ENCODE results near the gene ANOS1.
"Not testable (repeated sequence)": the region's sequence is repeated elsewhere in the genome, so short reads cannot be mapped to it uniquely, and the experiment has no call there.

The ANOS1 gene, protein sequence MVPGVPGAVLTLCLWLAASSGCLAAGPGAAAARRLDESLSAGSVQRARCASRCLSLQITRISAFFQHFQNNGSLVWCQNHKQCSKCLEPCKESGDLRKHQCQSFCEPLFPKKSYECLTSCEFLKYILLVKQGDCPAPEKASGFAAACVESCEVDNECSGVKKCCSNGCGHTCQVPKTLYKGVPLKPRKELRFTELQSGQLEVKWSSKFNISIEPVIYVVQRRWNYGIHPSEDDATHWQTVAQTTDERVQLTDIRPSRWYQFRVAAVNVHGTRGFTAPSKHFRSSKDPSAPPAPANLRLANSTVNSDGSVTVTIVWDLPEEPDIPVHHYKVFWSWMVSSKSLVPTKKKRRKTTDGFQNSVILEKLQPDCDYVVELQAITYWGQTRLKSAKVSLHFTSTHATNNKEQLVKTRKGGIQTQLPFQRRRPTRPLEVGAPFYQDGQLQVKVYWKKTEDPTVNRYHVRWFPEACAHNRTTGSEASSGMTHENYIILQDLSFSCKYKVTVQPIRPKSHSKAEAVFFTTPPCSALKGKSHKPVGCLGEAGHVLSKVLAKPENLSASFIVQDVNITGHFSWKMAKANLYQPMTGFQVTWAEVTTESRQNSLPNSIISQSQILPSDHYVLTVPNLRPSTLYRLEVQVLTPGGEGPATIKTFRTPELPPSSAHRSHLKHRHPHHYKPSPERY

GRCh38 chrX:8731559-8732395 is at the start of gene ANOS1:
ANOS1 (minus strand) TSS chrX:8732137; CDS start chrX:8732036, 101 bp downstream.
- DNase-seq, result peak; percentile 46

- DNase-seq, result no peak
Measured at GRCh38 chrX:8773117-8773516, 41.2 kb upstream of the ANOS1 start.

DNA sequence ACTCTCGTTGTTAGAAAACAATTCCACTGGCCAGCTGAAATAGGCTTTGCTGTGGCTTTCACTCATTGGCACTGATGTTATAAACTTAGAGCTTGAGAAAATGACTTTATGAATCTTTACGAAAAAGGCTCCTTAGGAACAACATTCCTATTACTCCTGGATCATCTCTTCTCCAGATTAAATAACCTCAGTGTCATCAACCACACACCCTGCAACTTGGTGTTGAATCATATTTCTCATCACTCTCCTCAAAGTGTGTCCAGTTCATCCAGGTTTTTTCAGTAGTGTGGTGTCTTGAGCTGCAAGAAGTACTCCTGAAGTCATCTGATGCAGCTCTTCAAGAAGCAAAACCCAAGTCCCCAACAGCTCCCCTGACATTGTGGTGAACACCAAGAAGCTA is 28.1 kb upstream of the ANOS1 start:
- no peak for DNase-seq

DNA sequence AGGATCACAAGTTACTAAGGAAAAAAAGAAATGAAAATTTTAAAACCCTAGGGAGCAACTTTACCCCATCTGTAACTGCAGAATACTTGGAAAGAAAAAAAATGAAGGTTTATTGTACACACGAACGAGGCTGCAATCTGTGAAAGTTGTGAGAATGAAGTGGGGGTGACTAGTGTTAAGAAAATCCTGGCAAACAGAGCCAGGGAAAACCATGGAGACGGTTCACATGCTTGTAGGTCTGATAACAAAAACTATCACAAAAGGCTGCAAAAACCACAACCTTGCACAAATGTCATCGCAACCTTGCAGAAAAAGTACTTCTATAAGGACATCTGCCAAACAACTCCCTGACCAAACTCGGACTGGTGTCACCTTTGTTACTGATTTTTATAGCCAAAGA is 26.8 kb upstream of the ANOS1 start:
- DNase-seq, result not testable (repeated sequence)

DNA sequence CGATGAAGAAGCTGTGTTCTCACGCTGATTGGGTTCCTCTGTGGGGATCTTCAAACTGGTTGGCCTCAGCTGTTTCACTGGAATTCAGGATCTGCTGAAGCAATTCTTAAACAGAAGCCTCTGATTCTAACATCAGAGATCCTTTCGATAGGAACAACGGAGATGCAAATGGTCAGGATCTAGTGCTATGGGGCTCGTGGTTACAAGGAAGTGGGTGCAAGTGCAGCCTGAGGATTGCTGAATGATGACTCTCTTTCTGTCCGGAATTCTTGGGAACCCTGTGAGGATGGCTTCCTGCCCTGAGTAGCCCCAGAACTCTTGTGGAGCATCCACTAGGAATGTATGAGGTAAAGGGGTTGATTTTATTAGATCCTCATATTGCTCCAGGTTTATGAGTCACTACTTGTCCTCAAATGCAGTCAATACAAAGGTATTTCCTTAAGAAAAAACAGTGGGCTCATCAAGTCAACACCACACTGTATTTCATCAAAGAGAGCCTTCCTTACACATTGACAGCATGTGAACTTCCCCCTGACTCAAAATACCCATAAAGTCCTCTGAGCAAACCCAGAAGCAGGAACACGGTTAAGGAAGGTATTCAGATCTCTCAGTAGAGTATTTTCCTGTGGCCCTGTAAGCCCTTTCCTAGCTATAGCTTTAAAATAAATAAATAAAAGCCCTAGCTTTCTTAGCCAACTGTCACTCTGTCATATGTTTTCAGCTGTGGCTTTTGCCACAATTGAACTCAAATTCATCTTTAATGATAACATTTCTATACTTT is 25.9 kb upstream of the ANOS1 start:
- not testable (repeated sequence) for DNase-seq

DNA sequence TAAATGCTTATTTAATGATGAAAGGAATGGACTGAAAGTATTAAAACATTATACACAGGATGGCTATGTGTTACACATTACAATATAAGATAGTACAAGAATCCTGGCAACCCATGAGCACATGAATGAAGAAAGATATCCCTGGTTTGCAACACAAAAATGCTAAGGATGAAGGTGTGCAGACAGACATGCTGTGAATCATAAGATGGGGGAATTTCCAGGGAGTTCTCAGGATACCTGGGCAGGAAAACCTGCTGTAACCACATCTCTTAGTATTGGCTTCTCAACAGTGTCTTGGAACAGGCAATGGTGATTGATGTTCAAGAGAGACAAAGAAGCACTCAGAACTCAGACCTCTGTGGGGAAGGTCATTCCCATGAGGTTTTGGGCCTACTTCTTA is 23.9 kb upstream of the ANOS1 start:
- DNase-seq, result no peak

DNA sequence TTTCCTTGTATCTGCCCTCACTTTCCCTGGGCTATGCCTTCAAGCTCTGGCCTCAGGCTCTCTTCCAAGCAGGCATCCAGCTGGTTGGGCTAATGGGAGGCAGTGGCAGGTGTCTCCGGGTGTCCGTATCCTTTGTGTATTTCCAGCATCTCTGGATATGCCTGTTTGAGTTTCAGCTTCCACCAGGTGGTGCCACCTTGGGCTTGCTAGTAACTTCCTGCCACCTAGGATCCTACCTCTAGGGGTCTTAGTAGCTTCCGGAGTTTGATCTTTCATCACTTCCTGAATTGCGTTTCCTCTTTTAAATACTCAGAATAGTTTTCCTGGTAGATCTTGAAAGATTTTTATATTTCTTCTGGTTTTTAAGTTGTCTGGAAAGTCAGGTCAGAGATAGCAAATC is 23.2 kb upstream of the ANOS1 start:
- DNase-seq, result no peak

DNA sequence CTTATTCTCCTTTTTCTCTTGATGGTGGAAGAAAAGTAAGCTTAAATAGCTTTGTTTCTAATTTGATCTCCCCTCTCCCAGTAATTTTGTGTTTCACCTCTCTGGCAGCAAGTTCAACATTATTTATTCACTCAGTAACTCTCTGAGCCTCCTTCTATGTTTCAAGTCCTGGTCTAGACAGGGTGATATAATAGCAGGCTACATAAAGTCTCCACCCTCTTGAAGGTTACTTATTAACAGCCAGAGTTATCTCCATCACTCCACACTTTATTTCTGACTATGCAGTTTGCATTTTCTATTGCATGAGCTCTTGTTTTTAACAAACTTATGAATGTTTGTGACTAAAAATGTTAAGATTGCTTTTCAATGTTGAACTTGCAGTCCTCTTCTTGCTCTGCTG is 17.8 kb upstream of the ANOS1 start:
- DNase-seq, result no peak

GRCh38 chrX:8748855-8749254 is 16.9 kb upstream of the ANOS1 start:
- DNase-seq, result peak; percentile 17

GRCh38 chrX:8743126-8743732 is 11.3 kb upstream of the ANOS1 start:
- peak; percentile 25 for DNase-seq

GRCh38 chrX:8741981-8742380 is 10.0 kb upstream of the ANOS1 start:
- no peak for DNase-seq

GRCh38 chrX:8738588-8739189 is 6.8 kb upstream of the ANOS1 start:
- peak; percentile 33 for DNase-seq

GRCh38 chrX:8737883-8738282 is 5.9 kb upstream of the ANOS1 start:
- DNase-seq, result no peak

DNA sequence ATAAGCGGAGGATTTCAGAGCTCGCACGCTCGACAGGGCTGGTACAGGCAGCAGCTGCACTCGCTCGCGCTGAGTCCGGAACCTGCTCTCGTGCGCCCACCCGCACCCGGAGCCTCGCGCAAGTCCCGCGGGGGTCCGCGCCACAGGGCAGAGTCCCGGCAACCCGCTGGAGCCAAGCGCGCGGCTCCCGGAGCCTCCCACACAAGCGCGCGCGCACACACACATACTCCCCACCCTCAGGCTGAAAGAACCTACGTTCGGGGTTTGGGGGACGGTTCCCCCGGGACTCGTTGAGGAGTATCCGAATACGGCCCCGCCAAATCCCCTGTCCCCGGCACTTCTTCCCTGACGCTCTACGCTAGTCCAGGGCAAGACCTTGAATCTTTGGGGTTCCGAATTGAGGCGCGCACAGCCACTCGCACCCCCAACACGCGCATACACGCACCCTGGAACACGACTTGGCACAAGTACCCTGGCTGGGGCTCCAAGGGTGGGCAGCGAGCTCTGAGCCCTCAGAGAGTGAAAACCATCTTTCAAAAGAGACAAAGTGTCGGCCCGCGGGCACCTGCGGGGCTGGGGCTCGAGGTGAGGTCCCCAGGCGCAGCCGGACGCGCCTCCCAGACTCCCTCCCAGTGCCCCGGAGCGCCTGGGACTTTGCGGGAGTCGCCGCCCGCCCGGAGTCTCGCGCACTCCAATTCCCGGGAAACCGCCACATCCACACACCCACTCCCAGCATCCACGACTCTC is 952 bp downstream of the ANOS1 start:
- DNase-seq, result peak; percentile 13

DNA sequence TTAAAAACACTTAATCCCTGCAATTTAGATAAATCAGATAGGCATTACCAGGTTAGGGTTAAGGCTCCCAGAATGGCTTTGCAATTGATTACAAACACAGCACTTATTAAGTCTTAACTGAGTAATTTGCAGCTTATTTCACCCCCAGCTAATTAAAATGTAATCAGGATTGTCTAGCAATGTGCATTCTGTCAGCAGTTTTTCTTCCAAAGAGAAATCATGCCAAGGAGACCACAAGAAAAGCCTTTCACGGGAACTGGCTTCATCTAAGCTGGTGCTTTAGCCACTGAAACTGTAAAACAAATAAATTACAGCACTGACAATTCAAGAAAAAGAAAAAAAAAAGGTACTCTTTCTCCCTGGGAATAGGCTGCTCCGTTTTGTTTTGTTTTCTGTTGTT is 2.1 kb downstream of the ANOS1 start:
- DNase-seq, result no peak

DNA sequence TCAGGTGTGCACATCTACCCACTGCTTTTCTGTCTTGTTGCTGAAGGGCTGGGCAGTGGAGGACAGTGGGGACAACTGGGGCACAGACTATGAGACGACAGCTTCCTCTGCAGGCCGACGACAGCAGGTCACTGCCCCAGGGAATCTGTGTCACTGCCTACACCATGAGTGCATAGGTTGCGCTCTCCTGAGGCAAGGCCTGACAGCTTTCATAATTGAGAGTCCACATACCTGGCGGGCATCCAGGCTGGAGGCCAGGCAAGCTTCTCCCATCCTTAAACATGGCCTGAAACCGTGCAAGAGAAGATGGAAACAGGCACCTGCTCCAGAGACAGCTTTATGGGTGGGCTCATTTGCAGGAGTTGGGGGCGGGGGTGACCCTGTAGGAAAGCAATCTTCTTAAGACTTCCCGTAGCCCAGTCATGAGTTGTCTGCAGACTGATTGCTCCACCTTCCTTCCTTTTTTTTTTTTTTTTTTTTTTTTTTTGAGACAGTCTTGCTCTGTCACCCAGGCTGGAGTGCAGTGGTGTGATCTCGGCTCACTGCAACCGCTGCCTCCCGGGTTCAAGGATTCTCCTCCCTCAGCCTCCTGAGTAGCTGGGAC is 2.9 kb downstream of the ANOS1 start:
- no peak for DNase-seq

GRCh38 chrX:8726031-8726652 is 5.8 kb downstream of the ANOS1 start:
- DNase-seq, result peak; percentile 66

- DNase-seq, result peak; percentile 17
Measured at GRCh38 chrX:8724300-8724699, 7.6 kb downstream of the ANOS1 start.

DNA sequence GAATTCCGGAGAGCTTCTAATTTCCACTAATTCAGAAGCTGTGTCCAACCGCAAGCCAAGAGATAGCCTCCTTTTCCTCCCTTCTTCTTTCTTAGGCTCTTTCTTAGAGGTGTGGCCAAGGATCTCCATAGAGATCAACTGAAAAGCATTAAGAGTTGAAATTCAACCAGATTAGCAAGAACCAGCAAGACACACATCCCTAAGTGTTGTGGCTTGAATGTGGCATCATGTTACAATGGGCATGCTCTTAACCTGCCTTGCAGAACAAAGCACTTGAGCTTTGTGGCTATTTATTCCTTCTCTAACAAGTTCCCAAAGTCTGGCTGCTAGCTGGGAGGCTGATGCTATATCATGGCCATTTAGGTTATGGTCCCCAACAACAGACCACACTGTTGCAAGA is 10.4 kb downstream of the ANOS1 start:
- no peak for DNase-seq

GRCh38 chrX:8720136-8720535 is 11.8 kb downstream of the ANOS1 start:
- no peak for DNase-seq

All from NCI-H146 (cell line).